Activated CD4-positive, alpha-beta T cell treated with anti-CD3 and anti-CD28 coated beads for 24 hours (primary cell): ENCODE results near the gene COX7C.
A peak's percentile ranks its signal among the peaks of the same experiment; 100 is the strongest.
"Not testable (repeated sequence)": the region's sequence is repeated elsewhere in the genome, so short reads cannot be mapped to it uniquely, and the experiment has no call there.

Experiments
- DNase-seq, 2 donors: peaks; one replicate each; pipeline ENCODE4 v3.0.0-alpha.2; 2020; ENCODE audit warnings: low read depth in 2 of 2

COX7C gene

GRCh38 chr5:86617756-86618576 lies at the start of gene COX7C:
Gene COX7C, plus strand, starts transcription at chr5:86617941. Its CDS starts 115 bp downstream, at chr5:86618056.
- DNase-seq, result peak; percentile 75 to 84

DNA sequence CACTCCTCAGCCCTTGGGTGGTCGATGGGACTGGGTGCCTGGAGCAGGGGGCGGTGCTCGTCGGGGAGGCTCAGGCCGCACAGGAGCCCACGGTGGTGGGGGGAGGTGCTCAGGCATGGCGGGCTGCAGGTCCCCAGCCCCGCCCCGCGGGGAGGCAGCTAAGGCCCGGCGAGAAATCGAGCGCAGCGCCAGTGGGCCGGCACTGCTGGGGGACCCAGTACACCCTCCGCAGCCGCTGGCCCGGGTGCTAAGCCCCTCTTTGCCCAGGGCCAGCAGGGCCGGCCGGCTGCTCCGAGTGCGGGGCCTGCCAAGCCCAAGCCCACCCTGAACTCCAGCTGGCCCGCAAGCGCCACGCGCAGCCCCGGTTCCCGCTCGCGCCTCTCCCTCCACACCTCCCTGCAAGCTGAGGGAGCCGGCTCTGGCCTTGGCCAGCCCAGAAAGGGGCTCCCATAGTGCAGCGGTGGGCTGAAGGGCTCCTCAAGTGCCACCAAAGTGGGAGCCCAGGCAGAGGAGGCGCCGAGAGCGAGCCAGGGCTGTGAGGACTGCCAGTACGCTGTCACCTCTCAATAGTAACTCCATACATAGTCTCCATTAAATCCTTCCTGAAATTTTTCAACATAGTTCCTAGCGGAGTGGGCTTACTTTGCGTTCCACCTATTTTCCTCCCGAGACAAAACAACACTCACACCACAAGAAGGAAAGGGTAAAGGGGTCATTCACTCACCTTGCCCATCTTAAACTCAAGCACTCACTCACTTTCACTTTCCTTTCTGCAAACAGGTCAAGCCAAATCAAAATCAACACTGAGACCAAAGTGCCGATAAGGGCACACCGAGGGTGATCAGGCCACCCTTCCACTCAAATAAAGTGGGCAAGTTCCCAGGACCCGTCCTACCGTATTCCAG lies 48.0 kb upstream of the COX7C start:
- not testable (repeated sequence) for DNase-seq

DNA sequence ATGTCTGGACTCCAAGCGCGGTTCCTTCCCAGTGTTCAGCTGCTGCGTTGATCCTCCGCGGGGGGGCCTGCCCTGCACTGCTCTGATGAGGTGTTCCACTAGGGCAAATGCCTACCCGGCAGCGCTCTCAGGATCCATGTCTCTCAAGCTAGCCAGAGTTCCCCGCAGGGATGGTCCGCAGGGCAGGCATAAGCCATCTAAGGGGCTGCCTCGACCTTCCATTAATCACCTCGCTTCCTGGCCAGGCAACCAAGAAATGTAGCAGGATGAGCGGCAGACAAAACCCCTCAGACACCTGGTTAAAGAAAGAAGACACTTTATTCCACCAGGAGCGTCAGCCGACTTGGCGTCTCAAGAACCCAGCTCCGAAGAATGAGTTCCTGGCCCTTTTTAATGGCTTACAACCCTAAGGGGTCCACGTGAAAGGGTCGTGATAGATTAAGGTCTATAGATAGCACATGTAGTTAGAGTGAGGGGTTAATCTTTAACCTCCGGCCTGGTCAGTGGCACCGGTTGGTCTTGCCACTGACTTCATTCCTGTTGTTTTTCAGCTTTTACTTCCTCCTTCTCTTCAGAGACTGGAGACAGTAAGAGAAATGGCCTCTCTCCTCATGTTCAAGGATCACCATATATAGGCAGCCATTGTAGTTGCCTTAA lies 47.2 kb upstream of the COX7C start:
- no peak for DNase-seq

GRCh38 chr5:86571109-86571508 lies 46.6 kb upstream of the COX7C start:
- not testable (repeated sequence) for DNase-seq

DNA sequence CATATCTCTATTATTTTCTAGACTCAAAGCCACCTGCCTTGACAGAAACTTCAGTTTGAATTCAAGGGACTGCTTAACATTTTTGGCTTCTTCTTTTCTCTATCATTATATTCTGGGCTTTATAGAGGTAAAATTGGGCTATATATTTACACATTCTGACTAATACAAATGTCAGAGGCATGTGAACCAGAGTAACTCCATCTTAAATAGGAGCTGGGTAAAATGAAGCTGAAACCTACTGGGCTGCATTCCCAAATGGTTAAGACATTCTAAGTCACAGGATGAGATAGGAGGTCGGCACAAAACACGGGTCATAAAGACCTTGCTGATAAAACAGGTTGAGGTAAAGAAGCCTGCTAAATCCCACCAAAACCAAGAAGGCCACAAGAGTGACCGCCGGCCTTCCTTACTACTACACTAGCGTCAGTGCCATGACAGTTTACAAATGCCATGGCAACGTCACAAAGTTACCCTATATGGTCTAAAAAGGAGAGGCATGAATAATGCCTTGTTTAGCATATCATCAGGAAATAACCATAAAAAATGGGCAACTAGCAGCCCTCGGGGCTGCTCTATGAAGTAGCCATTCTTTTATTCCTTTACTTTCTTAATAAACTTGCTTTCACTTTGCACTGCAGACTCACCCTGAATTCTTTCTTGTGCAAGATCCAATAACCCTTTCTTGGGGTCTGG lies 44.8 kb upstream of the COX7C start:
- DNase-seq, result no peak

- DNase-seq, result no peak
Measured at GRCh38 chr5:86579502-86579901, 38.2 kb upstream of the COX7C start.

DNA sequence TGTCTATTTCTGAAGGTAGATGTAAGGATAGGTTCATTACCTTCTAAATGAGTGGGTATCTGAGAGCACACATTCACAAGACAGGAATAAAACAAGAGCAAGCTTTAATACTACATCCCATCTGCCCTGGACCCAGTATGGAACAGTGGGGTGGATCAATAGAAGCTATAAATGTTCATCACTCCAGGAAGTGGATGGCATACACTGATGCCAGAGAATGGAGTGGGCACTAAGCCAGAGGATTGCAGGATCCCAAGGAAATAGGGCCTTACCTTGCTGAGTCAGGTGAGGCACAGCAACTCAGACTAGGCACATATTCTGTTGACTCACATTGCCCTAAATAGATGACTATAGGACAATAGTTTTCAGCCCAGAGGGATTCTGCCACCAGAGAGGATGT lies 21.3 kb upstream of the COX7C start:
- DNase-seq, result no peak

DNA sequence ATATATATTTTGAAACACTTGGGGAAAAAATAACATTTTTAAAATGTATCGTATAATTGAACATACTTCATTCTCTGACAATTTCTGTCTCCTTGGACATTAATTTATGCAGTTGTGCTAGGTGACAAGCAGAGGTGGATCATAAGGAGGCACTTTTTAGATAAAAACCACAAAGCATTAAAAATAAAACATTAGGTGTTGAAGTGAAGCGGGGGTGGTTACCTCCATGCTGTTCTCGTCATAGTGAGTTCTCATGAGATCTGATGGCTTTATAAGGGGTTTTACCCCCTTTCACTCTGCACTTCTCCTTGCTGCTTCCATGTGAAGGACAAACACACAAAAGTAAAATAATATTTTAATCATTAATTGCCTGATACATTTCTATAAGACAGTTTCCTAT lies 11.9 kb upstream of the COX7C start:
- DNase-seq, result no peak

DNA sequence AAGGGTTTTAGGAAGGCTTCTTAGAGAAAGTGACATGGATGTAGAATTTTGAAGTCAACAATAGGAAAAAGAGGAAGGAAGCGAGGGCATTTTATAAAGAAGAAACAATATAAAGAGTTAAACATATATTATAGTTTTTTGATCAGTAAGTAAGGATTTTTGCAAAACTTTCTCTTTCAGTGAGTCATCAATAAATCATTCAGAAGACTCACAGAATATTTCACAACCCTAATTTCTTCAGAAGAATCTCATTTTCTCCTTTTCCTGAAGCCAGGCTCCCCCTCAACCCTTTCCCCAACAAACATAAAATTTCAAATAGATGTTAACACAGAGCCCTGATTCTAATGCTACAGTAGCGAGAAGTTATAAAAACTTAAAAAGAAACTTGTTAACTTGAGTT lies 4.3 kb upstream of the COX7C start:
- no peak for DNase-seq

GRCh38 chr5:86617309-86617755 lies 409 bp upstream of the COX7C start:
- no peak for DNase-seq

DNA sequence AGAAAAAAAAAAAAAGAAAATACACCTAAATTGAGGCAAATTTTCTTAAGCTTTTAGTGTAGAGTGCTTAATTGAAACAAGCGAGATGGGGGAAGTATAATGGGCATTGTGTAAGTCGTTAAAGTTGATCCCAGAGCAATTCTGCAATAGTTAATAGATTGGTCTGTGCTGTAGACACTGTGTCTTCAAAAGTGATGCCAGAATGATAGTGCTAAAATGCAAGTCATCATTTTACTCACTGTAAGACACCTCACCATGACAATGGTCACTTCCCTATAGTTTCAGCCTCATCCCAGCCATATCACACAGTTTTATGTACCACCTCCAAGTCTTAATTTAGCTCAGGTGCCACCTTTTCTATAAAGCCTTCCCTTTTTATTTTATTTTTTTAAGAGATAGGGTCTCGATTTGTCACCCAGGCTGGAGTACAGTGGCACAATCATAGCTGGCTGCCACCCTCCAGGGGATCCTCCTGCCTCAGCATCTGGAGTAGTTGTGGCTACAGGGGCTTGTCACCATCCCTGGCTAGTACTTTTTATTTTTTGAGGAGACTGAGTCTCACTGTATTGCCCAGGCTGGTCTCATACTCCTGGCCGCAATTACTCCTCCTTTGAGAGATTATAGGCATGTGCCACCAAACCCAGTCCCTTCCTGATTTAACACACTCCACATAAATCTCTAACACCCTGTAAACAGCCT lies 6.2 kb downstream of the COX7C start:
- no peak for DNase-seq

- DNase-seq, result no peak
Measured at GRCh38 chr5:86625148-86625547, 7.4 kb downstream of the COX7C start.

GRCh38 chr5:86626149-86626548 lies 8.4 kb downstream of the COX7C start:
- DNase-seq, result no peak

DNA sequence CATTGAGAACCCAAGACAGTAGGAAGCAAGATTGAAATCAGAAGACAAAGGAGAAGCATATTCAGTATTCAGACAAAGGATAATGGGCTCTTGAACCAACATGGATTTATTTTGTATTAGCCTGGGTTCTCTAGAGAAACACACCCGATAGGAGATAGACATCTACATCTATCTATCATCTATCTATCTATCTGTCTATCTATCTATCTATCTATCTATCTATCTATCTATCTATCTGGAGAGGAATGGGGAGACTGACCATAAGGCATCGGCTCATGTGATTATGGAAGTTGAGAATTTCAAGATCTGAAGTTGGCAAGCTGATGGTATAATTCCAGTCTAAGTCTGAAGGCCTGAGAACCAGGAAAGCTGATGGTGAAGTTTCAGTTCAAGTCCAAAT lies 13.4 kb downstream of the COX7C start:
- DNase-seq, result no peak

DNA sequence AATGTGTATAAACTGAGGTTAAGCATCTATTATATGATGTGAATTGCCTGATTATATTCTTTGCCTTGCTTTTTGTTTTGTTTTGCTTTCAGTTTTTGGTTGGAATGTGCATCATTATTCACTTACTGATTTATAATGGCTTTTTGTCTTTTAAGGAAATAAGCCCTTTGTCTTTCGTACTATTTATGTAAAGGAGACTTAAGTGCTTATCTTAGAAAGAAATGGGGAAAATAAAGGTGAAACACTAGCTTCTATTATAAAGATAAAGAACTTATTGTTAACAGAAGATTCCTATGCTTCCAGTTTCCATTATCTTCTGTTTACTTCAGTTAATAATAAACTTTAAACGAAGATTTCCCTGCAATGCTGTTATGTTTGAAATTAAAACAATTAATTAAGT lies 23.3 kb downstream of the COX7C start:
- no peak for DNase-seq

DNA sequence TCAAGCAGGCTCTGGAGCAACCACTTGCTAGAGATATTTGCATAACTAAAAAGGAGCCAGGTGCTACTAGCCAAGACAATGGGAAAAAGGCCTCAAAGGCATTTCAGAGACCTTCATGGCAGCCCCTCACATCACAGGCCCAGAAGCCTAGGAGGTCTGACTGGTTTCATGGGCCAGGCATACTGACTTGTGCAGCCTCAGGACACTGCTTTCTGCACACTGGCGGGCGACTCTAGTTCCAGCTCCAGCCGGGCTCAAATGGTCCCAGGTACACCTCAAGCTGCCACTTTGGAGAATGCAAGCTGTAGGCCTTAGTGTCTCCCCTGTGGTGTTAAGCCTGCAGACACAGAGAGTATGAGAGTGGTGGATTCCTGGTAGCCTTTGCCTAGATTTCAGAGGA lies 27.1 kb downstream of the COX7C start:
- no peak for DNase-seq

- DNase-seq, result no peak
Measured at GRCh38 chr5:86645885-86646284, 28.1 kb downstream of the COX7C start.

DNA sequence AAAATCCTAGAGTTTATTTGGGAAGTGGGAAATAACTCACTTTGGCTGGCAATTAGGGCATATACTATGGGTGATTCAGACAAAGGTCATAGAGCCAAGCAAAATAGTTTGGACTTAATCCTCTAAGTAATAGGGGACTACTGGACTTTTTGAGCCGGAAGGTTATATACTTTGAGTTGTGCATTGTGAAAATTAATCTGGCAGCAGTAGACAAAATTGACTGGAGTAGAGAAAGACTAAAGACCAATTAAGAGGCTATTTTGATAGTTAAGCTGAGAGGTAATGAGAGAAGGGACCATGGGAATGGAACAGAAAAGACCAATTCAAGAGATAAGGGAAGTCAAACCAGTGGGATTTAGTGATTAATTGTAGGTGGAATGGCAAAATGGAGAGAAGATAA lies 28.9 kb downstream of the COX7C start:
- DNase-seq, result no peak

DNA sequence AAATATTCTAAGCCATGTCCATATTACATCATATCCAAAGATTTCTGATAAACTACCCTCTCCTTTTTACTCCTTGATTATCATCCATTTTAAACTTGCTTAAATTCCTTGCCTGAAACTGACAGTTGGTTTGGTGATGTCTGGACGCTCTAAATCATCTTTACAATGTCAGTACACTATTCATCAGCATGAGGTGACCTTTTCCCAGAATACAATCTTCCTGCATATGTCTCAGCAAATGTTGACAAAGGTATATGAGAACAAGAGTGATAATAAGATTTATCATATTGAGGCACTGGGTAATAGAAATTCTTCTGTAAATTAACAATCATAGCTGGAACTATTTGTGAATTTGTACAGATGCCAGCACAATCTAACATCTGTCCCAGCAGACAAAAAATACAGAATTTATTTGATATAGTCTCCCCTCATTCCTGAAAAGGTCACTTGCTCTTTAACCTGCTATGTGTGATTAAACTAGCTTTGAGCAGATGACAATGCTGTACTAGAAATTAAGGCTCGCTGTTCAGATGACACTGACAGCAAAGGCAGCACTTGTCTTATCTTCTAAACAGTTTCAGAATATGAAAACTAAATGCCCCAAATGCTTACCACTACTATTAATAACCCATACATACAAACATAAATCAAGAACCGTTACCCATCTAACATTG lies 32.2 kb downstream of the COX7C start:
- DNase-seq, result no peak

GRCh38 chr5:86660771-86661170 lies 43.0 kb downstream of the COX7C start:
- DNase-seq, result not testable (repeated sequence)
